Stimulated activated CD4-positive, alpha-beta T cell treated with anti-CD3 and anti-CD28 coated beads, Interleukin-4, amount 100 ng/mL, for 4 hours (primary cell): ENCODE data around the gene GPR35.

Experiments
- DNase-seq, 2 experiments: peaks; one replicate each; pipeline ENCODE4 v3.0.0-alpha.2; 2020

GPR35 gene

DNA sequence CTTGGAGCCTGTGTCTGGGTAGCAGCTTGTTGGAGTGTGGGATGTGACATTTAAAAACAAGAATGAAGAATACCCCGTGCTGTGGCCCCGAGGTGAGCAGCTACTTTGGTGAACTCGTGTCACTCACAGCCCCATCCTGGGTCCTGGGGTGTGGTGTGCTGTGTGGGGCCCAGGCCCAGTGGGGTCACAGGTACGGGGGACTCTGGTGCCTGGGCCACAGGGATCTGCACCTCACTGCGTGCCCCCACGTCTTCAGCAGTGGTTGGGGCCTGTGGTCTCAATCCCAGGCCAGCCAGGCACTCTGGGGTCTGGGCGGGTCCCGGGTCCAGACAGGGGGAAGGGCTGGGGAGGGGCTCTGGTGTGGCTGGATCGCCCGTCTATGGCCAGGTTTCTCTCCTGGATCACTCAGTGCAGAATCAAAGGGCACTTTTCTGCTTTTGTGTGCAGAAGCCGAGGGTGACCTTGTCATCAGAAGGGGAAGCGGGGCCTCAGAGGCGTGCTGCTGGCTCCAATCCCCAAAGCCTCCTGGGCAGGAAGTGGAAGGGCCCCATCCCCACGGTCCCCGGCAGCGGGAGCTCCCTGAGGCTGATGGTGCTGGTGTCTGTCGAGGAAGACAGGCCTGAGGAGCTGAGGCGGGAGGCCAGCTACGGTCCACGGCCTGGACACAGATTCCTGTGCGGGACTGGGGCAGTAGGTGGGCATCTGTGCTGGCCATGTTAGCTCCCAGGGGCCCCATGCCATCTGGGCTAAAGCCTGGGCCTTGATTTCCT, 1.4 kb downstream of the GPR35 start:
- DNase-seq = no peak

GRCh38 chr2:240627736-240628506, 2.6 kb downstream of the GPR35 start:
- DNase-seq = no peak

- no peak for DNase-seq
Measured at GRCh38 chr2:240628507-240628807, 3.2 kb downstream of the GPR35 start.

- DNase-seq = no peak
Measured at GRCh38 chr2:240628808-240629618, 3.7 kb downstream of the GPR35 start.

DNA sequence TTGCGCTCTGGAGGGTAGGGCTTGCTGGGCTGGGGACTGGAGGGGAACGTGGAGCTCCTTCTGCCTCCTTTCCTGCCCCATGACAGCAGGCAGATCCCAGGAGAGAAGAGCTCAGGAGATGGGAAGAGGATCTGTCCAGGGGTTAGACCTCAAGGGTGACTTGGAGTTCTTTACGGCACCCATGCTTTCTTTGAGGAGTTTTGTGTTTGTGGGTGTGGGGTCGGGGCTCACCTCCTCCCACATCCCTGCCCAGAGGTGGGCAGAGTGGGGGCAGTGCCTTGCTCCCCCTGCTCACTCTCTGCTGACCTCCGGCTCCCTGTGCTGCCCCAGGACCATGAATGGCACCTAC, 4.3 kb downstream of the GPR35 start:
- DNase-seq = no peak

GRCh38 chr2:240629968-240630770, 4.9 kb downstream of the GPR35 start:
- no peak for DNase-seq

DNA sequence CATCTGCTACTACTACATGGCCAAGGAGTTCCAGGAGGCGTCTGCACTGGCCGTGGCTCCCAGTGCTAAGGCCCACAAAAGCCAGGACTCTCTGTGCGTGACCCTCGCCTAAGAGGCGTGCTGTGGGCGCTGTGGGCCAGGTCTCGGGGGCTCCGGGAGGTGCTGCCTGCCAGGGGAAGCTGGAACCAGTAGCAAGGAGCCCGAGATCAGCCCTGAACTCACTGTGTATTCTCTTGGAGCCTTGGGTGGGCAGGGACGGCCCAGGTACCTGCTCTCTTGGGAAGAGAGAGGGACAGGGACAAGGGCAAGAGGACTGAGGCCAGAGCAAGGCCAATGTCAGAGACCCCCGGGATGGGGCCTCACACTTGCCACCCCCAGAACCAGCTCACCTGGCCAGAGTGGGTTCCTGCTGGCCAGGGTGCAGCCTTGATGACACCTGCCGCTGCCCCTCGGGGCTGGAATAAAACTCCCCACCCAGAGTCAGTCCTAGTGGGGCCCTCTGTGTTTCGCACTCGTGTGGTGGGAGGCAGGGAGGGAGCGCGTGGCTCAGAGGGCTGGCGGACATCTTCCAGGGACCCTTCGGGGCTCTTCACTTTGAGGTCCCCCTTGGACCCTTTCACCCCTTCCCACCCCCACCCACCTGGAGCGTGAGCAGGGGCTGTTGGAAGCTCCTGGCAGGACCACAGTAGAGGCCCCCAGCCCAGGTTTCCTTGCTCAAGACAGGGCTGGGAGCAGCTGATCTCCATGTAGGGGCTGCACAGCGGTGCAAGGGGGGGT, 5.7 kb downstream of the GPR35 start:
- DNase-seq = no peak

GRCh38 chr2:240631548-240632305, 6.4 kb downstream of the GPR35 start:
- DNase-seq = no peak

DNA sequence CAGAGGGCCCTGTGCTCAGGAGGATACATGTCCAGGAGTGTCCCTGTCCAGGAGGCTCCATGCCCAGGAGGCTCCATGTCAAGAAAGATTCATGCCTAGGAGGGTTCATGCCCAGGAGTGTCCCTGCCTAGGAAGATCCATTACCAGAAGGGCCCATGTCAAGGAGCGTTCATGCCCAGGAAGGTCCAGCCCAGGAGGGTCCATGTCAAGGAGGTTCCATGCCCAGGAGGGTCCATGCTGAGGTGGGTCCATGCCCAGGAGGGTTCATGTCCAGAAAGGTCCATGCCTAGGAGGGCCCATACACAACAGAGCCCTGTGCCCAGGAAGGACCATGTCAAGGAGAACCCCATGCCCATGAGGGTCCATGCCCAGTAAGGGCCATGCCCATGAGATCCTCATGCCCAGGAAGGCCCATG, 7.0 kb downstream of the GPR35 start:
- no peak for DNase-seq

GRCh38 chr2:240635121-240635997, 10.1 kb downstream of the GPR35 start:
- DNase-seq = no peak

DNA sequence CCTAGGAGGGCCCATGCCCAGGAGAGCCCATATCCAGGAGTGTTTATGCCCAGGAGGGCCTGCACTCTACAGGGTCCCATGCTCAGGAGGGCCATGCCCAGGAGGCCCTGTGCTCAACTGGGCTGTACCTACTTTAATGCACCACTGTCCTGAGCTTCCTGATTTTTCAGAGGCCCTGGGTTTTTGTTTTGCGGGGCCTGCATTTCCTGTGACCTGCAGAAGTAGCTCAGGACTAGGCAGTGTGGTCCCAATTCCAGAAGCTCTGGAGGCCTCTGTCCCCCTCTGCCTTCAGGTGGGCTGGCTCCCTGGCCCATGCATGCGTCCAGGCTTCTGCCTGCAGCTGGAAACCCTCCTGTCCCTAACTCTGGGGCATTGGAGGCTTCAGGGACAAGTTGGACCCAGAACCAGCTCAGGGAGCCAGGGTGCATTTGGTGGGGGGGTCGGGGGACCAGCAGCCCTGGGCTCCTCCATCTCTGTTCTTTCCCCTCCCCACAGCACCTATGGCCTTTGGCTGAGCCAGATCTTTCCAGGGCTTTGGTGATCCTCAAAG, 10.8 kb downstream of the GPR35 start:
- no peak for DNase-seq

GRCh38 chr2:240636563-240637115, 11.4 kb downstream of the GPR35 start:
- no peak for DNase-seq

DNA sequence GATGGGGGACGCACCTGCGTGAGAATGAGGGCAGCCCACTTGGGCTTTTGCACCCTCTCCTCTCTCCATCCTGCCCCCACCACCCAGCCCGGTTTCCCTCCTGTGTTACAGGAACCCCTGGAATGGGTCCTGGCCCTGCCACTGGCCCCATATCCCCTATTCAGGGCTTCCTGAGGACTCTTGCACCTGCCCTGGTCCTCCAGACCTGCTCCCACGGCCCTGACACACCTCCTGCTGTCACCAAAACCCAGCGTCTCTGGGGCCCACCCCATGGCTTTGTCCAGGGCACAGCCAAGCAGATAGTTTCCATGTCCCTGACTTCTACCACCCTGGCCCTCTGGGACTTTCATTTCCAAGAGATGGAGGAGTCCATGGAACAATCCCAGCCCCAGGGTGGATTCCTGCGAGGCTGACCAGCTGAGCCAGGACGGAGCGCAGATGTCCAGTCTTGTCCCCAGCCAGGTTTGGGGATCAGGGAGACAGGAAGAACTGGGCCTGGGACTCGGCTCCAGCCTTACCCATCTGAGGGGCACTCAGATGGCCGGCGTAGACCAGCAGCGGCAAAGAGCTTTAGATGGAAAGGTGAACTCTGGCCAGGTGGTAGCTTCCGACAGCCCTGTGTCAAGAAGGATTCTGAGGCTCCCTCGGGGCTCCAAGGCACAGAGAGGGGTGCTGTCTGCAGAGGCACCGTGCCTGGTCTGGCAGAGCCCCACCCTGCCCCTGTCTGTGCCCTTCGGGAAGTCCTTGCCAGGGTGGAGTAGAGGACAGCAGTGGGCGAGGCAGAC, 12.0 kb downstream of the GPR35 start:
- DNase-seq = no peak

DNA sequence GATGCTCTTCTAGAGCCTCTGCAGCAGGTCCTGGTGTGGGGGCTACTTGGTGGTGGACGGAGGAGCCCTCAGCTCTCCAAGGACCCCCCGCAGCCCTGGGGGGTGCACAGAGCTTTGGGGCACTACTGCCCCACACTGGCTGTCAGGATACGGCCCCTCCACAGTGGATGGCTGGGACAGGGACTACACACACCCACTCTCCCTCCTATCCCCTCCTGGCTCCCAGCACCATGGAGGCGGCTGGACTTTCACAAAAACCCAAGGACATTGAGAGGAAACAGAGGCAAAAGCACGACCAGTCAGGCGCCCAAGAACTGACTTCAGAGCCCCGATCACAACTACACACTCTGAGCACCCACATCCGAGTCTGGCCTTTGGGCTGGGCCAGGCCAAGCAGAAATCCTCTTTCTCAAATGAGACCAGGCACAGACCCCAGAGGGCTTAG, 12.6 kb downstream of the GPR35 start:
- DNase-seq = no peak

- no peak for DNase-seq
Measured at GRCh38 chr2:240638512-240639160, 13.4 kb downstream of the GPR35 start.

DNA sequence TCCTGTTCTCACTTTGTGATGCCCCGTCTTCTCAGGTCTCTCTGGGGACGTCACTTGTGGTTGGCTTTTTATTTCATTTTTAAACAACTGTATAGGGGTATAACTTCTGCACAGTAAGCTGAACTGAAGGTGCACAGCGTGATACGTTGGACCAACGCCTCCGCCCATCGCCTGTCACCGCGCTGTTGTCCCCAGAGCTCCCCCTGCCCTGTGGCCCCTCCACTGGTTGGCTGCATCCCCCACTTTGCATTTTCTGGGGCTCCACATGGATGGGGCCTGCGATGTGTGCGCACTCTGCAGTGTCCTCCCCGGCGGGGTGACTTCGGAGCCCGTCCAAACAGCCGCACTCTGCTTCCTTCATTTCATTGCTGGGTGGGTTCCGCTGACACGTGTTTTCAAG, 14.3 kb downstream of the GPR35 start:
- DNase-seq = no peak

DNA sequence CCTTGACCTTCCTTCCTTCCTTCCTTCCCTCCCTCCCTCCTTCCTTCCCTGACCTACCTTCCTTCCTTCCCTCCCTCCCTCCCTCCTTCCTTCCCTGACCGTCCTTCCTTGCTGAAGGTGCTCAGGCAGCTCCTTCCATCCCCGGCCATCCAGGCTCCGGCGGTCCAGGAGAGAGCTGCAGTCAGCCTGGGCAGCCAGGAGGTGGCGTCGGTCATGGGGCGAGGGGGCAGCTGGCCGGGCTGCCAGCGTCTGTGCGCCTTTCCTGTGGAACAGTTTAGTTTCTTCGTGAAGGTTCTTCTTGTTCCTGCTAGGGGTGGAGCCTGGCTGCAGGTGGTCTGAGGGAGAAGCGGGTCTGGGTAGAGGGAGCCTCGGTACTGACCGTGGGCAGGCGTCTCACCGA, 15.7 kb downstream of the GPR35 start:
- no peak for DNase-seq
